ENCODE data around the gene GPR3.
"Not testable (repeated sequence)": the region's sequence is repeated elsewhere in the genome, so short reads cannot be mapped to it uniquely, and the experiment has no call there.

The GPR3 gene

DNA sequence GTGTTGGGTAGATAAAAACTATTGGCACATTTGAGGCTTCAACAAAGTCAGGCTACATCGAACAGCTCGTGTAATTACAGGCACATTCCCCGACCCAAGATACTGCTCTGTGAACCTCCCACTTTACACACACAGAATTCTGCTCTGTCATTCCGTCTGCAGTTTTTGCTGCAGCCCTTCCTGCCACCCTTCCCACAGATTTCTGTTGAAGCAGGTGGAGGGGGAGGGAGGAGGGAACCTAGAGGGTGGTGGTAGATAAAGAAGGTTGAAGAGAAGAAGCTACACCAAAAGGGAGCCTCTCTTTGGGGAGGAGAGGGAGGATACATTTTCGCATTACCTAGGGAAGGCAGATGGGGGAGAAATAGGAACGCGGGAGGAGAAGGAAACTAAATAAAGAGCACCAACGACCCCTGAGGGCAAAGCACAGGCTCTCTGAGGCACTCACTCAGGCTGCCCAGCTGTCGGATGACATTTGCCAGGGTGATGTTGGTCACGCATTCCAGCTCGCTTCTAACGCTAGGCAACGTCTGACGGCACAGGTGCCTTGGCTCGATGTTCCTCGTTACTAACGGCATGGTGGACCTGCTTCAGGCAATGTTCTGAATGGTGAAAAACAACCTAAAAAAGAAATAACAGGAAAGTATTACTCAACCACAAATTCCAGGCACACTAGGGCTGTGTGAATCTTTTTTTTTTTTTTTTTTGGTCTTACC is 36.0 kb downstream of the GPR3 start:
- TF ChIP-seq, protein P1, sequence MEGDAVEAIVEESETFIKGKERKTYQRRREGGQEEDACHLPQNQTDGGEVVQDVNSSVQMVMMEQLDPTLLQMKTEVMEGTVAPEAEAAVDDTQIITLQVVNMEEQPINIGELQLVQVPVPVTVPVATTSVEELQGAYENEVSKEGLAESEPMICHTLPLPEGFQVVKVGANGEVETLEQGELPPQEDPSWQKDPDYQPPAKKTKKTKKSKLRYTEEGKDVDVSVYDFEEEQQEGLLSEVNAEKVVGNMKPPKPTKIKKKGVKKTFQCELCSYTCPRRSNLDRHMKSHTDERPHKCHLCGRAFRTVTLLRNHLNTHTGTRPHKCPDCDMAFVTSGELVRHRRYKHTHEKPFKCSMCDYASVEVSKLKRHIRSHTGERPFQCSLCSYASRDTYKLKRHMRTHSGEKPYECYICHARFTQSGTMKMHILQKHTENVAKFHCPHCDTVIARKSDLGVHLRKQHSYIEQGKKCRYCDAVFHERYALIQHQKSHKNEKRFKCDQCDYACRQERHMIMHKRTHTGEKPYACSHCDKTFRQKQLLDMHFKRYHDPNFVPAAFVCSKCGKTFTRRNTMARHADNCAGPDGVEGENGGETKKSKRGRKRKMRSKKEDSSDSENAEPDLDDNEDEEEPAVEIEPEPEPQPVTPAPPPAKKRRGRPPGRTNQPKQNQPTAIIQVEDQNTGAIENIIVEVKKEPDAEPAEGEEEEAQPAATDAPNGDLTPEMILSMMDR (IDR thresholded peaks at IDR 0.05): no peak
- H2AFZ ChIP-seq: no peak overlapping the region
- H3K9ac ChIP-seq: no peak overlapping the region
- H3K27me3 ChIP-seq (ENCODE audit: control insufficient read depth, insufficient read depth, low read length): no peaks in the 10 kb centered on the region
- H3K36me3 ChIP-seq (ENCODE audit: control insufficient read depth, insufficient read depth, low read length): no peaks in the 10 kb centered on the region
- H3K27ac ChIP-seq: no peak overlapping the region
- no peak overlapping the region for H3K4me3 ChIP-seq (ENCODE audit: low read depth, low read length)
- no peak overlapping the region for H3K4me2 ChIP-seq (ENCODE audit: low read length)
- H3K4me1 ChIP-seq: peaks cover 3% of the 10 kb centered on the region
- no peaks in the 10 kb centered on the region for H3K9me3 ChIP-seq (ENCODE audit: control insufficient read depth, low read length)
- H3K79me2 ChIP-seq: peaks cover 16% of the 10 kb centered on the region

DNA sequence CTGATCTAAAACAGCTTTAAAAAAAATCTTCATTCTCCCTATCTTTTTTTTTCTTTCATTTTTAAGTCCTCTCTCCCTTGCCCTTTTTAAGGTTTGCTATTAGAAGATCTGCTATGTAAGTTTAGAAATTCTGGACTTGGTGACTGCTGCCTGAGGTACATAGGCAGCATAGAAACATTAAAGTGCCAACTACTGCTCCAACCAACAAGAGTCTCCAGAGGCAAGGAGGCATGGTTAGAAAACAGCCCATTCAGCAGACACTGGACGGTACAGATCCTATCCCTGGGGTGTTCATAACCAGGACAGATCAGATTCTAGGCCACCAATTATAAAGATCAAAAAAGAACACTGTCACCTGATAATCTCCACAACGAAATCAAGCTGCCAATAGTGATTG is 36.6 kb downstream of the GPR3 start:
- Histone ChIP-seq H3K36me3 (ENCODE audit: control insufficient read depth, insufficient read depth, low read length) (no peaks in the 10 kb centered on the region), H3K4me1 (peaks cover 3% of the 10 kb centered on the region), H3K4me2 (ENCODE audit: low read length) (no peak overlapping the region), H3K27me3 (ENCODE audit: control insufficient read depth, insufficient read depth, low read length) (no peaks in the 10 kb centered on the region), H3K9me3 (ENCODE audit: control insufficient read depth, low read length) (no peaks in the 10 kb centered on the region), H3K79me2 (peaks cover 16% of the 10 kb centered on the region), H3K4me3 (ENCODE audit: low read depth, low read length) (no peak overlapping the region), H3K9ac (no peak overlapping the region), H3K27ac (no peak overlapping the region), H2AFZ (no peak overlapping the region)
- TF ChIP-seq, protein P1 (IDR thresholded peaks at IDR 0.05): no peak

DNA sequence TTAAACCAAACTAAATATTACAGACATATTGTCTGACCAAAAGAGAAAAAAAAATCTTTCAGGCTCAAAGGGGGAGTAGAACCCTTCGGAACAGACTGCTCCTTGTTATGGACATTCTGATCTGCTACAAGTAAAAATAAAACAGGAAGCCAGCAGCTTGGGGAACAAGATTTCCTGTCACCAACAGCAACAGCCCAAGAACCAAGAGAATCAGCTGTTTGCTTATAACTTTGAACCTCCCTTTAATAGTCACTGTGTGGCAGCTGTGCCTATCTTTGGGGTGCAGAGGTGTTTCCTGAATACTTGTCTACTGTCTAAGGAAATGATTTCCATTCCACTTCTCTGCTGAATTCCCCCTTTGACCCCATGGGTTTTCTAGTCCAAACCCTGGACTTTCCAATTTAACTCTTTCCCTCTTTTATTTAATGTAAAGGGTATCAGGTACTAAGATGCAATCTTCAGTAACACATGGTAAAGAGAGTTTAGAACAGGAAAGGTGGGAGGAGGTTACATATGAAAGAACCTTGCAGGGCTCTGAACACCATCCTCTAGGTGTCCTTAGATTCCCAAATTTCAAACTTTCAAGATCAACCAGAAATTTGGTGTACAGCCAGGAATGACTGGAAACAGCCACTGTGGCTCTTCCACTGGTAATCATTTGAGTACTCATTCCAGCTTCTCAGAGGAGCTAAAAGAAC is 38.6 kb downstream of the GPR3 start:
- no peaks in the 10 kb centered on the region for H3K9me3 ChIP-seq (ENCODE audit: control insufficient read depth, low read length)
- H3K9ac ChIP-seq: no peak overlapping the region
- no peak overlapping the region for H3K4me2 ChIP-seq (ENCODE audit: low read length)
- no peak overlapping the region for H3K4me3 ChIP-seq (ENCODE audit: low read depth, low read length)
- no peaks in the 10 kb centered on the region for H3K36me3 ChIP-seq (ENCODE audit: control insufficient read depth, insufficient read depth, low read length)
- H3K27ac ChIP-seq: peak overlapping the region; percentile 66
- H3K4me1 ChIP-seq: peaks cover 7% of the 10 kb centered on the region
- H3K27me3 ChIP-seq (ENCODE audit: control insufficient read depth, insufficient read depth, low read length): no peaks in the 10 kb centered on the region
- H3K79me2 ChIP-seq: peaks cover 15% of the 10 kb centered on the region
- H2AFZ ChIP-seq: no peak overlapping the region
- TF ChIP-seq, protein P1 (IDR thresholded peaks at IDR 0.05): no peak

DNA sequence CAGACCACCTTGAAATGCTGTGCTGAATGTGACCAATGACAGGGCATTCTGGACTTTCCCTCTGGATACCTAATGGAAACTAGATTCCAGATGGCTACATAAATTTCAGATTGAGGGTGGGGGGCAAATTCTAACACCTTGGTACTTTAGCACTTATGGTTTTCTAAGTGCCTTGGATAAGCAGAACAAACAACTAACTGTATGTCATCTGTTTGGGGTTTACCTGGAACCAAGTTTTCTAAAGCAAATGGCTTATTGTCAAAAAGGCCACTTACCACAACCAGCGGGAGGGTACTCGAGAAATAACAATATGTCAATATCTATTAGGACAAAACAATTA is 39.1 kb downstream of the GPR3 start:
- Histone ChIP-seq H3K27me3 (ENCODE audit: control insufficient read depth, insufficient read depth, low read length) (no peaks in the 10 kb centered on the region), H3K9me3 (ENCODE audit: control insufficient read depth, low read length) (no peaks in the 10 kb centered on the region), H3K36me3 (ENCODE audit: control insufficient read depth, insufficient read depth, low read length) (no peaks in the 10 kb centered on the region), H2AFZ (no peak overlapping the region), H3K4me3 (ENCODE audit: low read depth, low read length) (no peak overlapping the region), H3K79me2 (peaks cover 14% of the 10 kb centered on the region), H3K4me1 (peaks cover 7% of the 10 kb centered on the region), H3K4me2 (ENCODE audit: low read length) (no peak overlapping the region), H3K27ac (peak overlapping the region; percentile 66), H3K9ac (no peak overlapping the region)
- TF ChIP-seq, protein P1 (IDR thresholded peaks at IDR 0.05): no peak

DNA sequence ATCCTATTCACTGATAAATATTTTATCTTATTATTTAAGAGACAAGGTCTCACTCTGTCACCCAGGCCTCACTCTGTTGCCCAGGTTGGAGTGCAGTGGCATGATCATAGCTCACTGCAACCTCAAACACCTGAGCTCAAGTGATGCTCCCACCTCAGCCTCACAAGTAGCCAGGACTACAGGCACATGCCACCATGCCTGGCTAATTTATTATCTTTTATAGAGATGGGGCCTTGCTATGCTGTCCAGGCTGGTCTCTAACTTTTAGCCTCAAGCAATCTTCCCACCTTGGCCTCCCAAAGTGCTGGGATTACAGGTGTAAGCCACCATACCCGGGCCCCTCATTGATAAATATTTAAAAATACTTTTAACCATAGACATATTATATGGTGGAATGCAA is 40.3 kb downstream of the GPR3 start:
- H3K9ac ChIP-seq, H3K27ac ChIP-seq, H3K4me1 ChIP-seq: not testable (repeated sequence)

More for the DNA sequence above, 40.3 kb downstream of the GPR3 start:
- not testable (repeated sequence) for H3K4me3 ChIP-seq (ENCODE audit: low read depth, low read length); H3K9me3 ChIP-seq (ENCODE audit: control insufficient read depth, low read length); H2AFZ ChIP-seq; H3K27me3 ChIP-seq (ENCODE audit: control insufficient read depth, insufficient read depth, low read length); H3K36me3 ChIP-seq (ENCODE audit: control insufficient read depth, insufficient read depth, low read length); H3K4me2 ChIP-seq (ENCODE audit: low read length)
- H3K79me2 ChIP-seq: peaks cover 14% of the 10 kb centered on the region
